HG03342 (cell line): ENCODE results near the gene EXOC4.
"Not testable (repeated sequence)": the region's sequence is repeated elsewhere in the genome, so short reads cannot be mapped to it uniquely, and the experiment has no call there.

Source experiments
- ATAC-seq: cut with Tn5 transposase; IDR thresholded peaks from one replicate; pipeline ENCODE4 v1.9.1; 2021; ENCODE audit warnings: mild to moderate bottlenecking, moderate library complexity; ENCODE audit not compliant: unreplicated experiment

EXOC4 gene

DNA sequence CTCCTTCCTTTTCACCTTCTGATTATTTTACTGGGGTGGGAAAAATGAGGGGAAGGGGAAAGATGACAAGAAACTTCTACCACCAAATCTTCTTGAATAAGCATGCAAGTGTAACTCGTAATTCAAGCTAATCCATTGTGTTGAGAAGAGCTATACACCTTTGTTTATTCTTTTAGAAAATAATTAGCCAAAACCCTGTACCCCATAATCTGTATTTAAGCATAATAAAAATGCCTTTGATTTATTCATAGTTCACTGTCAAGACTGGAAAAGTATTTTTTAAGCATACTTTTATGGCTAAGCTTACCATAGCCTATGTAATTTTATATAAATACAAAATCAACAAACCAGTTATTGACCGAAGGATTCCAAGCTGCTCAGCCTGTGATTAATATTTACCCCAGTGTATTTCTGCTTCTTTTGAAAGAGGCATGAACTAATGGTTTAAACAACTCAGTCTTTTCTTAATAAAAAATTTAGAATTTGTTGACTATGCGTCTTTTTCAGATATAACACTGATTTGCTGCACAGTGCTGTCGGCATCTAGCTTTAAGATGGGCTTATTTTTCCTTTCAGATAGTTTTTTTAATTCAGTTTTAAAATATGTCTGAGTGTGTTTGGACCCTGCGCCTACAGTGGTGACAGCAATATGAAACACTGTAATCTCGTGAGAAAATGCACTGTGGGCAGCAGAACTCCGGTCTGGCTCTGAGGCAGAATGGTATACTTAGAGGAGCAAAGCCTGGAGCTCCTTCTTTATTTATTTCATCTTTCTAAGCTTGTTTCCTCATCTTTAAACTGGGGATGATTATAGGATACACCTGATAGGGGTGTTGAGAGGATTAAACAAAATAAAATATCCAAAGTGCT, 635.4 kb downstream of the EXOC4 start:
- no peak for ATAC-seq

DNA sequence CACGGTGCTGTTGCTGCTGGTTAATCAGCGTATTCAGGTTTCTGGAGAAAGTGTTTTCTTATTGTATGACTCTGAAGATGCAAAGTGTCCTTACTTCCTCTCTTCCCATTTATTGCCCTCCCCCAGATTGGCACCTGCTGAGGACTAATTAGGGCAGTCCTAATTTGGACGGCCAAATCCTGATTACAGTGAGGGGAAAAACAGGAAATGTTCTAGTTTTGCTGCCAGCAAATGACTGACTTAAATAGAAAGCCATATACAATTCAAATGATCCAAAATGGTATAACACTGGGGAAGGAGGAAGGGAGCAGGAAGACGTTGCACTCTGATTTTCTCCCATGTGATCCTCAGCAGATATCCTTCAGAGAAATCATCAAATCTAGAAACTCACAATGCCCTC, 651.9 kb downstream of the EXOC4 start:
- no peak for ATAC-seq

DNA sequence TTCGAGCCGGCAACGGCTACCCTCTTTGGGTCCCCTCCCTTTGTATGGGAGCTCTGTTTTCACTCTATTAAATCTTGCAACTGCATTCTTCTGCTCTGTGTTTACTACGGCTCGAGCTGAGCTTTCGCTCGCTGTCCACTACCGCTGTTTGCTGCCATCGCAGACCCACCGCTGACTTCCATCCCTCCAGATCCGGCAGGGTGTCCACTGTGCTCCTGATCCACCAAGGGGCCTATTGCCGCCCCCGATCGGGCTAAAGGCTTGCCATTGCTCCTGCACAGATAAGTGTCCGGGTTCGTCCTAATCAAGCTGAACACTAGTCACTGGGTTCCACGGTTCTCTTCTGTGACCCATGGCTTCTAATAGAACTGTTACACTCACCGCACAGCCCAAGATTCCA, 653.7 kb downstream of the EXOC4 start:
- ATAC-seq = not testable (repeated sequence)

- no peak for ATAC-seq
Observed at GRCh38 chr7:133910761-133911160, 657.9 kb downstream of the EXOC4 start.

GRCh38 chr7:133911724-133912123, 658.8 kb downstream of the EXOC4 start:
- ATAC-seq = no peak

DNA sequence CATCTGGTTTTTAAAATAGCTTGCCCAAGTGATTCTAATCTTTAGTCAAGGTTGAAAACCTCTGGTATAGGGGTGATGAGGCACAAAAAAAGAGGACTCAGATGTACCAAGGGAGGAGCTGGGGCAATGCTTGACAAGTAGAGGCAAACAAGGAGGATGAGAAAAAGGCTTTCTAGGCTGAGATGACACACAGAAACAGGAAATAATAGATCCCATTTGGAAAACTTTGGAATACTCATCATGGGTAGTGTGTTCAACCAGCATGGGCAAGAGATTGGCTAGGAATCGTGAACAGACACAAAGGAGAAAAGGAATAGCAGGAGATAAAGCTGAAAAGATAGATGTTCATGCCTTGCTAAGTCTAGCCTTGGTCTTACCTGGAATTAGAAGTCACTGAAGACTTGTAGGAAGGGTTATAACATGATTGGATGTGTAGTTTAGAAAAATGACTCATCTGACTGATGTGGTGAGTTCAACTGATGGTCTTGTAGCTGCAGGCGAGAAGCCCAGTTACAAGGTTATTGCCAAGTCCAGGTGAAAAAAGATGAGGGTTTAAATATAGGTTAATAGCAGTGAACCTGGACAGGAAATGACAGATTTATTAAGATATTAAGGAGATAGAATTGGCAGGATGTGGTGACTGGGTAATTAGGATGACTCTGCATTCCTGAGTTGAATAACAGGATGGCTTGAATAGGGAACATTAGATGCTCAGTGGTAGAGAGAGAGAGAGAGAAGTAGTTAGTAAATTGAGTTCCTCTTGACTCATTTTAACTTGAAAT, 660.2 kb downstream of the EXOC4 start:
- no peak for ATAC-seq

GRCh38 chr7:133916621-133917020, 663.7 kb downstream of the EXOC4 start:
- no peak for ATAC-seq

- no peak for ATAC-seq
Observed at GRCh38 chr7:133919810-133920209, 666.9 kb downstream of the EXOC4 start.

DNA sequence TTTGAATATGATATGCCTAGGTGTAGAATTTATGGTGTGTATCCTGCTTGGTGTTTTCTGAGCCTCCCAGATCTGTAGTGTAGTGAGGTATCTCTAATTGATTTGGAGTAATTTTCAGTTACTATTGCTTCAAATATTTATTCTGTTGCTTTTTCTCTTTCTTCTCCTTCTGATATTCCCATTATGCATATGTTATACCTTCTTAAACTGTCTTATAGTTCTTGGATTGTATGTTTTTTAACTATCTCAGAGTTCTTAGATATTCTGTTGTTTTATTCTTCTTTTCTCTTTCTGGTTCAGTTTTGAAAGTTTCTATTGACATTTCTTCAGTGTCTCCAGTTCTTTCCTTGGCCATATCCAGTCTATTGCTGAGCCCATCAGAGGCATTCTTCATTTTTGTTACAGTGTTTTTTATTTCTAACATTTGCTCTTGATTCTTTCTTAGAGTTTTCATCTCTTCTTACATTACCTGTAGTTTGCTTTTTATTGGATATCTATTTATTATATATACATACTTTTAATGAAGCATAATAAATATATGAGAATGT, 668.8 kb downstream of the EXOC4 start:
- ATAC-seq = no peak

DNA sequence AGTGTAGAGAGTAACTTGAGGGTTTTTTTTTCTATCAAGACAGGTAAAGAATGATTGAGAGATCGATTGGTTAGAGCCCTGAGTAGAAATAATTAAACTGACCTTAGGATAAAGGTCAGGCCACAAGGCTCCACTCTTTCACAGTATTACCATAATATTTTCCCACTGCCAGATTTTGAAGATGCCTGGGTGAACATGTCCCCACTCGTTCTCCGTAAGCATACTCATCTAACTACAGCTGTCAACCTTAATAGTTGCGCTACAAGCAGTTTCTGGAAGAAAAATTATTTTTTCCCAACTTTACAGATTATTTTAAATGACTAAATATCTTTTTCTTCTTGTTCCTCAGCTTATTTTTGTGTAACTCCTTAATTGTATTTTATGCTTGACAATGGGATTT, 671.1 kb downstream of the EXOC4 start:
- no peak for ATAC-seq

DNA sequence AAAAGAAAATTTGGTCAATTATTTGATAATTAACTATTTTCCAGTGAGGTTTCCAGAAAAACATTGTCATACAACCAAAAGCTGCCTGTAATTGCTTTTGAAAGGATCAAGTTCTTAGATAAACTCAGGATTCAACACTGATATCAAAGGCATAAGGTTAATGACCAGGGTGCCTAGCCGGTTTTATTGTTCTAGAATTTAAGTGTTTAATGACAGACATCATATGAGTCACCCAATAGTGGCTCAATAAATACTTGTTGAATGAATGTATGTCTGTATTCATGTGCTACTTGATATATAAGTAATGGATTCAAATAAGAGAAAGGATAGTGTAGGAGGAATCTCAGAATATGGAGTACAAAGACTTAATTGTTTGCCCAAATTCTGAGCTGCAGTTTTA, 678.2 kb downstream of the EXOC4 start:
- ATAC-seq = no peak

- no peak for ATAC-seq
Observed at GRCh38 chr7:133932591-133932990, 679.7 kb downstream of the EXOC4 start.

- no peak for ATAC-seq
Observed at GRCh38 chr7:133934262-133934976, 681.5 kb downstream of the EXOC4 start.

DNA sequence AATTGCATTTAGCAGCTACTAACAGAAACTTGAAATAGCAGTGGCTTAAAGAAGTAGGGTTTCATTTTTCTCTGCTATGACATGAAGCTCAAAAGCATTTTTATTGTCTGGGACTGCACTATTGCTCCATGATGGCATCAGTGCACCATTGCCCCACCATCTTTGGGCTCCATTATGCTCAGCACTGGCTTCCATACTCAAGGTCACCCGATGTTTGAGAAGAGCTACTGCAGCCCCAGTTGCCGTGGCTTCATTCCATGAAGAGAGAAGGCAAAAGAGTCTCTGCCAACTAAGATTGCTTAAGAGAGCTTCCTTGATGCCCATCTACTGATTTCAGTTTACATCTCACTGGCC, 682.1 kb downstream of the EXOC4 start:
- no peak for ATAC-seq

- ATAC-seq = no peak
Observed at GRCh38 chr7:133936074-133936473, 683.2 kb downstream of the EXOC4 start.

- ATAC-seq = no peak
Observed at GRCh38 chr7:133937786-133938185, 684.9 kb downstream of the EXOC4 start.

DNA sequence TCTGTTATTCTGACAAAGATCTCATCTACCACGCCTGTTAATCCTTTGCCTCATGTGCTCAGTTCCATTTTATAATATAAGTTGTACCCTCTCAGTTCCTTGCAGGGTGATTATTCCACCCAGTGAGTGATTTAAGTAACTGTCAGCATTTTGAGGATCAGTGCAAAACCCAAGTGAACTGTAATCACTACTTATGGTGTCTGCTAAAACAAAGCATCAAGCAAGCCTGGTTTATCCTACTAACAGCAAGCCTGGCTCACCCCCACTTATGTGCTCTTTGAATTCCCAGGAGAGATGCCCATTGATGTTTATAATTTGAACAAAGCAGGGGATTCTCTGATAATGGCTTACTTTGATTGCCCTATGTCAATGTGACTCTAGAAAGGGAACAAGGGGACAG, 687.5 kb downstream of the EXOC4 start:
- ATAC-seq = no peak

DNA sequence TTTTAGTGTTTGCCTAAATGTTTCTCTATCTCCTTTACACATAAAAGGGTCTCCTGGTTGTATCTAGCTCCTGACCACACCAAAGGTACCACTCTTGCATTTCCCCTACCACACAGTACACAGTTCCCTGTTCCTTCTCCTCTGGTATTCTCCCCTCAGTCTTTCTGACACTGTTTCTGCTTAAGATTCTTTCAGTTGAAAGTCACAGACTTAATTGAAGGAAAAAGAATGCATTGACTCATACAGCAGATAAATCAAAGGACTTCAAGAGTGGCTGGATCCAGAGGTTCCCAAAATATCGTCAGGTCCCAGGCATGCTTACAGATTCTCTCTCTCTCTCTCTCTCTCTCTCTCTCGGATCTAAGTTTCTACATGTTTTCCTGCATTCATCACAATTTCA, 688.6 kb downstream of the EXOC4 start:
- ATAC-seq = no peak

DNA sequence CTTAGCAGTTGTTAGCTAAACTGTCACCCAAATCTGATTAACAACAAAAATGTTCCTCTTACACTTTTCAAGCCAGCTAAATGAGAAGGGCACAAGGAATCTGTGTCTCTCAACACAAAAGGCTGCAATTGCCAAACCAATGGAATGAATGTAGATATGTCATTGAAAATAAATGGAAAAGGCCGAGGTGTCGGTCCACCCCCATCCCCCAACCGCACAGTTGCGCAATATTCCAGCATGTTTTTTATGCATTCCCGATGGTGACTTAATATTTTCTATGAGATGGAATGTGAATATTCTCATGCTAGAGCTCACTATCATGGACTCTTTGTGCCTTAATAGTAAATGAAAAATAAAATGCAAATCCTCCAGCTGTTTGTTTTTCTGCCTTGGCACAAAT, 692.6 kb downstream of the EXOC4 start:
- ATAC-seq = no peak

GRCh38 chr7:133947458-133948254, 694.8 kb downstream of the EXOC4 start:
- ATAC-seq = no peak

DNA sequence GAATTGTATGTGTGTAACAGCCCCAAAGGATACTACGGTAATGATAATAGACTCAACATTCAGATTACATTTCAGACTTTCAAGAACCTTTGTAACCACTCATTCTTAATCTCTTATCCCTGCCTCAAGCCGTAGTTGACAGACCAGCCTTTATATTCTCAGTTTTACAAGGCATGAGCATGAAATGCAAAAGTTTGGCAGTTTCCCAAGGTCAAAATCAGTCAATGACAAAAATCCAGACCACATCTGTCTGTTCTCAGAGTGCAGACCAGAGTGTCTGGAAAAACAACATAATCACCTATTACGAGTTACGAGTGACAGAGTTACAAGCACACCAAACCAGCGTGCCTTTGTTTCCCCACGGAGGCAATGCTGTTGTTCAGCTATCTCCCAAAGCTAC, 695.7 kb downstream of the EXOC4 start:
- no peak for ATAC-seq
